ENCODE measurements around the gene PTTG1.

The PTTG1 gene

DNA sequence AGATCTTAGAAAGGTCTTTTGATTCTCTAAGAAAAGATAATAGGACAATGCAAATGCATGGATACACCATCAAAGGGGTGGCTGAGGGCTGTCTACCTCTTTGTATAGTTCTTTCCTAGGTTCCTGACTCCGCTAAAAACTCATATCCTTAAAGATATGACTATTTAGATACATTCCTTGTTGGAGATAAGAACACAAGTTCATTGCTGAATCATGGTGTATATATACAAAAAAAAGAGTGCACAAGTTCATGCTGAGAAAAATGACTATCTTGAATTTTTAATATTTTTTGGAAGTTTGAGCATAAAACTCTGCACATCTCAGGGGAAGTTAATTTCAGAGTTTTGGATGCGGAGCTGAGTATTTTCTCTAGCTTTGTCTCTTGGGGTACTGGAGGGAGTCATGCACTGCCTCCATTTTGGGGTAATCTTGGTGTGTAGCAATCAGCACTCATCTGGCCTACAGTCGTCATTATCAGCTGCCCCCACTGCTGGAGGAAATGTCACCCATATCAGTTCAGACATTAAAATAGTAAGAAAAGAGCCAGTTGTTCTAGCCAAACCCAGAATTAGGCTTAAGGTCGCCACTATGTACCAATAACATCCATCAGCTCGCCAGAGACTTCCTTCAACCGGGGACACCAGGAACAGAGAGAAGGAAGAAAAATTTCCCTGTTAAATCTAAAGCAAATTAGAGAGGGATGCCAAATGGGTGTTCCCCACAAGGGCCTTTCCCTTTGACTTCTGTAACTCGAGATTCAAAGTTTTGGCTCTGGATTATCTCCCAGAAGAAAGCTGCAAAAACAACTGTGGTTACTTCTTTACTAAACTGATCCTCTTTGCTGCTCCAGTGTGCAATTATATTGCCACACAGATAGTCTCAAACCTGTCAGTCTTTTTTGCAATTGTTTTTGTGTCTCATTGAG, 49.0 kb downstream of the PTTG1 start:
- FAIRE-seq = no peak

DNA sequence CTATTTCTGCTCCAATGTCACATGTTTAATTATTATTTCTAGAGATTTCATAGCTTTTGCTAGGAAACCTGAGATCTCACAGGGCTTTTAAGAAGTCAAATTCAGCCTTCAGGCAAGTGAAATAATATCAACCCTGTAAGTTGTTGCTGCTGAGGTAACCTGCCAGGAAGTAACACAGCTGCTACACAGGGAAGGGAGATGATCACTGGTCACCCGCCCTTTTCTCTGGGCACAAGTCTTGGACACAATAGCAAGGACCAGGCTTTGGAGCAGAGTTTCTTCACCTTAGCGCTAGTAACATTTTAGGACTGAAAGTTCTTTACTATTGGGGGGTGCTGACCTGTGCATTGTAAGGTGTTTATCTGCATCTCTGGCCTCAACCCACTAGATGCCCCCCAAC, 50.1 kb downstream of the PTTG1 start:
- no peak for DNase-seq (ENCODE audit: low spot score)
- no peak for FAIRE-seq

More for the DNA sequence above, 49.0 kb downstream of the PTTG1 start:
- no peak for DNase-seq (ENCODE audit: low spot score)

DNA sequence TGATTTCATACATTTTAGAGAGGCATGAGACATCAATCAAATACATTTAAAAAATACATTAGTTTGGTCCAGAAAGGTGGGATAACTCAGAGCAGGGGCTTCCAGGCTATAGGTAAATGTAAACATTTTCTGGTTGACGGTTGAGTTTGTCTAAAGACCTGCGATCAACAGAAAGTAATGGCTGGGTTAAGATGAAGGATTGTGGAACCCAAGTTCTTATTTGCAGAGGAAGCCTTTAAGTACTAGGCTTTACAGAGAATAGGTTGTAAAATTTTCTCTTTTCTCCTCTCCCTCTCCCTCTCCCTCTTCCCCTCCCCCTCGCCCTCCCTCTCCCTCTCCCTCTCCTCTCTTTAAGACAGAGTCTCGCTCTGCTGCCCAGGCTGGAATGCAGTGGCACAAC, 50.8 kb downstream of the PTTG1 start:
- DNase-seq (ENCODE audit: low spot score) = no peak
- no peak for FAIRE-seq

DNA sequence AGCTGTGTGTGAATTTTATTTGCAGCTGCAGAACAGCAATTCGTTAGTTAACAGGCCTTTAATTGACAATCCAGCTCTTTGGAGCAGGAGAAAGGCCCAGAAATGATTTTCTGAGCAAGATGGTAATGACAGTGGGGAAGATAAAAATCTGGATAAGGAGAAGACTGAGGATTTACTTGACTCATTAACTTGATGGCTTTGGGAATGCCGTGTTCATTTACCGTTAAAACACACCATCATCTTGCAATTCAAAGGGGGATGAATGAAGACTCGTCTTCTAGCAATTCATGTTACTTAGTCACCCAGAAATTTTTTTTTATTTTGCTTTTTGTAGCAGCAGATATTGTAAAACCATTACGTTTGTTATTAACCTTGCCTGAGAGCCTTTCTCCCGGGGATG, 52.0 kb downstream of the PTTG1 start:
- DNase-seq (ENCODE audit: low spot score) = no peak
- FAIRE-seq = no peak

DNA sequence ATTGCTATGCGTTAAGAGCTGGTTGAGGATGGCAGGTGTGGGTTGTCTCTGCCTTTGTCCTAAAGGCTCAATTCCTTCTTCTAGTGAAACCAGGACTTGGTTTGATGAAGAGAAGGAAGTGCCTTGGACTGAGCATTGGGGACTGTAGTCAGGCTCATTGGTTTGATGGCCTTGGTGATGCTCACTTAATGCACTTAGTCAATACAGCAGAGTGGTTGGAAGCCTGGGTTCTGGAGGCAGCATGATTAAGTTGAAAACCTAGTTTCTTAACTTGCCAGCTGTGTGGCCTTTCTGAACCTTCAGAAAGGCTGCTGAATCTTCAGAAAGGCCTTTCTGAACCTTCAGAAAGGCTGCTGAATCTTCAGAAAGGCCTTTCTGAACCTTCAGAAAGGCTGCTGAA, 52.4 kb downstream of the PTTG1 start:
- DNase-seq (ENCODE audit: low spot score) = no peak
- no peak for FAIRE-seq

DNA sequence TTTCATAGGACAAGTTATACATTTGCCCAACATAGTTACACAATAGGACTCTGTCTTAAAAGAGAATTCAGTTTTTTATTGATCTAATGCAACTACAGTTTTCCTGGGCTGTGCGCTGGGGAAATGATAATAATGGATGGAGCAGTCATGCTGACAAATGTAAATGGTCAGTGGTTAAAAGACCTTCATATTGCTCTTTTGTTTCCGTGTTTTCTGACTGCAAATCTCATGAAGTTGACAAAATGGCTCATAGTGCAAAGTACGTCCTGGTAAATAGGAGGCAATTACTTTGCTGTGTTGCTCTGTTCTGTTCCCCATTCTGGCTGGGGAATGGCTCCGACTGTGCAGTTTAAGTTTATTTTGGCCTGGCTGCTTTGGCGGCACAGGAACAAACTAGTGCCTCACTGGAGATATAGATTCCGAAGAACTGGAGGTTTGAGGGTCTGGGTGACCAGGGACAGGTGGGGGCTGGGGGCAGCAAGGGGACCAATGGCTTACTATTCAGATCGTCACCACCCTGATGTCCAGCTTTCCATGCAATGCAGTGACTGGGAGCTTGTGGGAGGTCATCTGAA, 54.3 kb downstream of the PTTG1 start:
- no peak for FAIRE-seq

DNA sequence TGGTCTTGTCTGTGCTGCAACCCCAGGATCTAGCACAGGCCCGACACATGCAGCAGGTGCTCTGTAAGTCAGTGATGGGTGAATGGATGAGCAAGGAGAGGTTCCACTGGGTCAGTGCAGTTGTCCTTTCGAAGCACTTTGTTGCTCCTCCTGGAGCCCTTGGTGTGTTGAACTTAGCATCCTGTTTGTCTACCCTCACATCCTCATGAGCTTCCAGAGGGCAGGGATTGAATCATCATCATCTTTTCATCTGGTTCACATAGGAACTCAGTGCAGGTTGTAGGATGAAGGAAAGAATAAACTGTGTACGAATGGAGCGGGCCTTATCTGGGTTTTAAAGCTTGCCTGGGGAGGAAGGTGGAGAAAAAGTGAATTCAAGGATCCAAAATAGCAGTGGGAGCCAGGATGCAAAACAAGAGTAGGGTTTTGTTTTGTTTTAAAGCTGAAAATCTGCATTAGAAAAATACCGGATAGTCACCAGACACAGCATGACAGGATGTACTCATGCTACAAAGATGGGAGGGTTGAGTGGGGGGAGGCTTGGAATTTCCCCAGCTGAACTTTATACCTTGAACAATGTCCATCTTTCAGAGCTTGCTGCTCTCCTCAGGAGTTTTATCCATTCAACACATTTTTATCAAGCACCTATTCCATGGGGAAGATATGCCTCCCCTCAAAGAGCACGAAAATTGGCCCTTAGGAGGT, 55.8 kb downstream of the PTTG1 start:
- DNase-seq (ENCODE audit: low spot score) (no peak), FAIRE-seq (no peak)

More for the DNA sequence above, 54.3 kb downstream of the PTTG1 start:
- no peak for DNase-seq (ENCODE audit: low spot score)

DNA sequence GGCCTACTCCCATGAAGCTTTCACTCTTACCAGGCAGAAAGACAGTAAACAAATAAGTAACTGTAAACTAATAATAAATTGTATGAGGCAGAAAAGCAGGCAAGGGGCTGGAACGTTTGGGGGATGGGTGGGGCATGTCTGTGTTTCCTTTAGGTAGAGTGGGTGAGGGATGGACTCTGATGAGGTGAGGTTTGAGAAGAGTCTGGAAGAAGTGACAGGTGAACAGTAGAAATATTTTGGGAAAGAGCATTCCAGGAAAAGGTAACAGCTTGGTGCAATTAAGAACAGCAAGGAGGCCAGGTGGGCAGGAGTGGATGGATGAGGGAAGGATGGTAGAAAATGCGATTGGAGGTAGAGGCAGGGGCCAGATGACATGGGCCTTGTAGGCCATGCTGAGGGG, 56.5 kb downstream of the PTTG1 start:
- FAIRE-seq (no peak), DNase-seq (ENCODE audit: low spot score) (no peak)

Data from urothelium cell line (cell line).